Hematopoietic multipotent progenitor cell (in vitro differentiated cells): ENCODE measurements around the gene SC5D. TPM values are rescaled to one million over a fixed set of nuclear protein-coding genes. Genes with fewer than 3 reads are reported as not detected.
A peak's percentile ranks its signal among the peaks of the same experiment; 100 is the strongest.

ENCODE experiments used
- DNase-seq, 3 donors: peaks; one replicate each; pipeline ENCODE4 v3.0.0-alpha.2; 2011 to 2015; ENCODE audit warnings: low read depth in 2 of 3, low spot score in 2 of 3
- total RNA-seq: library from RNA; depleted of rRNA; stranded (reverse); fragments of >200 nt; gene quantifications from one replicate; pipeline ENCODE4 v1.2.3, GENCODE V29; 2012

Gene SC5D
- total RNA-seq, 1 donor, result 24.8 TPM

DNA sequence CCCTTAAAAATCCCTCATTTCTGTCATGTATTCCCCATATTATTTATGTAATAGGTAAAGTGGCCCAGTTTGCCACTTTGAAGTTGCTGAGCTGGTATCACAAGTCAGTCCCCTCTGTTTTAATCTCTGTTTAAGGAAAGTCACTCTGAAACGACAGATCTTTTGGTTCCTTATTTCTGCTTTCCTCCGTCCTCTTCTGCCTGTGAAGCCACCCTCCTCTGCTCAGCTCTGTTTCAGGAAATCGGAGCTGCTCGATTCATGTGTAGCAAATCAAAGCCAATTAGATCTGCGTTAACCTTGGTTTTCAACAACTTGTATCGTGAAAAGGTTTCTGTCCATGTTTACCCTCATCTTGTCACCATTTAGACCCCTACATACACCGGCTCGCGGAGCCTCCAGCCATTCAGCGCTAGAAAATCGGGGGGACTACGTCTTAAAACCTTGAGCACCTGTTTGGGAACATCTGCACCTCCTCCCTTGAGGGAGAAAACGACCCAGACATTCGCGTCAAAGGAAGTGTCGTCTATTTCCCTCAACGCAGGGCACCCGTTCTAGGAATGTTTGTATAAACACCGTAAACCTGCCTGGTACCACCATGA, 576 bp upstream of the SC5D start:
- peak in 2 of 3 donors; percentile 51 to 56 for DNase-seq

DNA sequence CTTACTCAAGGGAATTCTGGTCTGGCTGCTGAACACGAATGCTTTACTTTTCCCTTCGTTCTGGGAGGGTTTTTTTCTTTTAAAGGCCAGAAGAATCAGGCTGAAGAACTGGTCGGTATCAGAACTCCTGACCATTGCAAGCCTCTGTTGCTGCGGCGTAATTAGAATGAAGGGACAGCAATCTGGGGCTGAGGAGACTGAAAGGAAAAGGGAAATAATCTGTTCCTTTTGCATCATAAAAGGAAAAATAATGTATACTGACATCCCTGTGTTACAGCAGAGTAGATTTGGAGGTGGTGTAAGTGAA, 670 bp downstream of the SC5D start:
- no peak for DNase-seq

DNA sequence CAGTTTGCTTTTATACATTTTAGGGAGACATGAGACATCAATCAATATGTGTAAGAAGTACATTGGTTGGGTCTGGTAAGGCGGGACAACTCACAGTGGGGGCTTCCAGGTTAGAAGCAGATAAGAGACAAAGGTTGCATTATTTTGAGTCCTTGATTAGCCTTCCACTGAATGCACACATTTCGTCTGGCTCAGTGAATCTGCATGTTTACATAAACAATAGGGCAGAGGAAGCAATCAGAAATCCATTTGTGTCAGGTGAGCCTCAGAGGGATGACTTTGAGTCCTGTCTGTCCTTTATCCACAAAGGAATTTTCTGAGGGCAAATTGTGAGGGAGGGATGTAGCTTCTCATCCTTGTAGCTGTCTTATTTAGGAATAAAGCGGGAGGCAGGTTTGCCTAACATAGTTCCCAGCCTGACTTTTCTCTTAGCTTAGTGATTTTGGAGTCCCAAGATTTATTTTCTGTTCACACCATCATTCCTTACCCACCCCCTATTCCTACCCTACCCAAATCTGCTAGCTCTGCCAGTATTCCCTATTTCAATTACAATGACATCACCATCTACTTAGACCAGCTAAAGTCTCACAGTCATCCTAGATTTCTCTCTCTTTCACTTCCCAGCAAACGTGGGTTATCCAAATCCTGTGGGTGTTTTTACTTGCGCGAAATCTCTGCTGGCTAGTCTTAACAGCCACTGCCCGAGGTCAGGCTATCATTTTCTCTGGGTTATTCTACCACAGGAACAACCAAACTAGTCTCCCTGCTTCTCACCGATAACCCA, 2.9 kb downstream of the SC5D start:
- no peak for DNase-seq

DNA sequence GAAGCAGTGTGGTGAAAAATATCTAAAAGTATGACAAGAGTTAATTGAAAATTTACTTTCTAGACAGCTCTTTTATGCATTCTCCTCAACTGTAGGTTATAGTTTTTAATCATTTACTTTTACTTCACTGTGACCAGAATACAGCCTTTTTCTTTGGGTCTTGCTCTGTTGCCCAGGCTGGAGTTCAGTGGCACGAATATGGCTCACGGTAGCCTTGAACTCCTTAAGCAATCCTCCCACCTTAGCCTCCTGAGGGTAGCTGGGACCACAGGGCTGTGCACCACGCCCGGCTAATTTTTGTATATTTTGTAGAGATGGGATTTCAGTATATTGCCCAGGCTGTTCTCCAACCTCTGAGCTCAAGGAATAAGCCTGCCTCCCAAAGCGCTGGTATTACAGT, 5.3 kb downstream of the SC5D start:
- DNase-seq, result no peak

DNA sequence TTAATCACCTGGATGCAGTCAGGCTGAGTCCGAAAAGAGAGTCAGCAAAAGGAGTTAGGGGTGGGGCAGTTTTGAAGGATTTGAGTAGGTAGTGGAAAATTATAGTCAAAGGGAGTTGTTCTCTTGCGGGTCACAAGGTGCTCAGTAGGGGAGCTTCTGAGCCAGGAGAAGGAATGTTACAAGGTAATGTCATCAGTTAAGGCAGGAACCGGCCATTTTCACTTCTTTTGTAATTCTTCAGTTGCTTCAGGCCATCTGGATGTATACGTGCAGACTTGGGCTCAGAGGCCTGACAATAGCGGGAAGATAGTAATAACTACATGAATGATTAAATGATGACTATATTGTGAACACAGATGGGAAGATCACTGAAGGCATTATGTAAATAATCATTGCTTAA, 6.2 kb downstream of the SC5D start:
- no peak for DNase-seq

DNA sequence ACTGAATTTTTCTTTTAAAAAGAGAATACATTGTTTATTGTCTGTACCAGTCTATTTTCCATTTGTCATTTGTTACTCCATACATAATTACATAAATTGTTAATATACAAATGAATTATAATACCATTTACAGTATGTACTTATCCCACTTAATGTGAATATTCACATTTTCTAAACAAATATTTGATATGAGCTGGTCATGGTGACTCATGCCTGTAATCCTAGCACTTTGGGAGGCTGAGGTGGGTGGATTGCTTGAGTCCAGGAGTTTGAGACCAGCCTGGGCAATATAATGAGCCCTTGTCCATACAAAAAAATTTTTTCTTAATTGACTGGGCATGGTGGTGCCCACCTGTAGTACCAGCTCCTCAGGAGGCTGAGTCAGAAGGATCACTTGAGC, 6.8 kb downstream of the SC5D start:
- DNase-seq, result no peak

DNA sequence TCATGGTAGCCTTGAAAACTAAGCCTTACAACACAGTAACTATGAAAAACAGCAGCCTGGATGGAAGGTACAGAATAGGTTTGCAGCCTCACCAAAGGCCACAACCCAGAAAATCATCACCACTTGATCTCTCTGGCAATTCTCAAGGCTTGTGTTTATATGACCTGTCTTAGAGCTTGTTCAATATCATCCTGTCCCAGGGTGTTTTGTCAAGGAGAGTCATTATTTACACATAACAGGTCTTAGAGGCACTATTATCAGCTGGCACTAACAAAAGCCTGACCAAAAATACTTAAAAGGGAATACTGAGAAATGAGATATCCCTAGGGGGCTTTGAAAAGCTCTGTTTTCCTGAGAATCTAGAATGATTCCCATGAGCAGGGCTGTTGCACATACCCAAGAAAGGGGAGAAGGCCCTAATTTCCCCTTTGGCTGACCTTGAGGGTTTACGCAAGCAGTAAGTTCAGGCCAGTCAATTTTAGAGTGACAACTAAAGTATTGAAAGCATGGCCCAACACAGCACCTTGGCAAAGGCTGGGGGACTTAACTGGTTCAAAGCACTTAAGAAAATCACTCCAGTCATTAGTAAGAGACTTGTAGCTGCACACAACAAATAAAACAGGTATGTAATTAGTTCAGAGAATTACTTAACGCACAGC, 7.9 kb downstream of the SC5D start:
- no peak for DNase-seq

DNA sequence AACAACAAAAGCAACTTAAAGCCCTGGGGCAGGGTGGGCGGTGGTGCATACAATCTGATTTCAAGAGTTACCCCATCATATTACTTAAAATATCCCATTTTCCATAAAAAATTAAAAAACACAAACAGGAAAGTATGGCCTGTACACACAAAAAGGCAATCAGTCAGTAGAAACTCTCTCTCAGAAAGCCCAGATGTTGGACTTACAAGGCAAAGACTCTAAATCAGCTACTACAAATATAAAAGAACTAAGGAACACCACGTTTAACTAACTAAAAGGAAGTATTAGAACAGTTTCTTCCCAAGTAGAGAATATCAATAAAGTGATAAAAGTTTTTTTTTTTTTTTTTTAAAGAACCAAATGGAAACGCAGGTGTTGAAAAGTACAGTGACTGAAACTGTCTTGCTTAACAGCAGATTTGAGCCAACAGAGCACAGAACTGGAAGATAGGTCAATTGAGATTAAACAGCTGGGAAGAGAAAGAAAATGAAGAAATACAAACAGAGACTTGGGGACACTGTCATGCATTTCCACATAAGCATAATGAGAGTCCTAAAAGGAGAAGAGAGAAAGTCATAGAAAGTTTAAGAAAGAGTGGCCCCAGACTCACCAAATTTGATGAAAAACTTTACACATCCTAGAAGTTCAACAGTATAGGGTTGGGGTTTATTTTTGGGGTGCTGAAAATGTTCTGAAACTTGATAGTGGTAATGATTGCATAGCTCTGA, 8.6 kb downstream of the SC5D start:
- DNase-seq, result no peak

DNA sequence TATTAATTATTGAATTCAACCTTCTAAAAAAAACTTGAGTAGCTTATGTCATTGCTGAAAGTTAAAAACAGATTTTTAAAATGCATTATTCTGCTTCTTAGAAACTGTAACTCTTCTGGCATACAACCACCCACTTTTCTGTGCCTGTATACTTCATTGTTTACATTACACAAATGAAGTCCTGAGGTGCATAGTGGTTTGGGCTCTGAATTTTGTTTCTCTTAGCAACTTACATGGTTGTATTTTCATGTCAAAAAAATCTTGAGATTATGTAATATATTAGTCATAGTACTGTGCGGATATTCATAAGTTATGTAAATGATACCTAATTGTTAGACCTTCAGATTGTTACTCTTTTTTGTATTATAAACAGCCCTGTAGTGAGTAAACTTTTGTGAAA, 12.2 kb downstream of the SC5D start:
- no peak for DNase-seq

DNA sequence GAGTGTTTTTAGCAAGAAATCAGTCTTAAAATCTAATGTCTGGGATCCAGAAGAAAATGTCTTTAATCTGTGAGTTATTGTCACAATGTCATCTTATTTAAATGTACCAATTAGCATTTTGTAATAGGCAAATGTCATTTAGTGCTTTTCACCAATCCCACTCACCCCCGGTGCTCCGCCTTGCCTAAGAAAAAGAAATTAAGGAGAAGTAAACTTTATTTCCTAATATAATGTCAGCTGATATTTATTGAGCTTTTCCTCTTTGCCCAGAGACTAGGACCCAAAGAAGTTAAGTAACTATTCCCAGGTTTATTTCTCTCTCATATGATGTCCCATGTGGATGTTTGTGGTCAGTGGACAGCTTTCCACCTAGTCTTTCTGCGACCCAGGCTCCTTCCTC, 16.2 kb downstream of the SC5D start:
- no peak for DNase-seq

DNA sequence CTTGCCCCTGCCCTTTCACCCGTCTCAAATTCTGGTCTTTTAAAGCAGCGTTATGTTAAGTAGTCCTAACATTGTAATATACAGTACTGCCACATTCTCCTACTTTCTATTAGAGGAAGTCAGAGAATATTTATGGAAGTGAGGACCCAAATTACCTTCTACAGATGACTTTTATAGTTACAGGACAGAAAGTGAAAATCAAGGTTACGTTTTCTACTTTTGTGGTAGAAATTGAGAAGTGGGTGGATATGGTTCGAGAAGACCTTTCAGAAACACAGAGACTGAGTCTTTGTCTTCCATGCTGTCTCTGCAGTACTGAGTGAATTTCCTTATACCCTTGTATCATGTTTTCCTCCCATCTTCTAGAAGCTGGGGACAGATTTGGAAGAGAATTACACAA, 17.1 kb downstream of the SC5D start:
- DNase-seq, result no peak

DNA sequence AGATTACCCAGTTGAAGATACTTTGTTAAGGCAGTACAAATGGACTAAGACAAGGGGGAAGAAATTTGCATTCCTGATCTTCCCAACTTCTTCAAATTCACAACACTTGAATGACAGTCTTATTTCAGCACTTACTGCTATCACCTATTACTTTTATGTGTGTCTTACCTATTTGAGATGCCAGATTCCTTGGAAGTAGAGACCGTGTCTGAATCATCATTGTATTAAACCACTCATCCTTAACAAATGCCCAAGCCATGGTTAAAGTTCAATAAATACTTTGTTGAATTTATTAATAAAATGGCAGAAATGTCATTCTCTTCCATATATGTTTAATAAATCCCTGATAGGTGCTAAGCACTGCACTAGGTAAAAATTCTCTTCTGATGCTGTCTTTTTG, 18.3 kb downstream of the SC5D start:
- DNase-seq, result no peak

DNA sequence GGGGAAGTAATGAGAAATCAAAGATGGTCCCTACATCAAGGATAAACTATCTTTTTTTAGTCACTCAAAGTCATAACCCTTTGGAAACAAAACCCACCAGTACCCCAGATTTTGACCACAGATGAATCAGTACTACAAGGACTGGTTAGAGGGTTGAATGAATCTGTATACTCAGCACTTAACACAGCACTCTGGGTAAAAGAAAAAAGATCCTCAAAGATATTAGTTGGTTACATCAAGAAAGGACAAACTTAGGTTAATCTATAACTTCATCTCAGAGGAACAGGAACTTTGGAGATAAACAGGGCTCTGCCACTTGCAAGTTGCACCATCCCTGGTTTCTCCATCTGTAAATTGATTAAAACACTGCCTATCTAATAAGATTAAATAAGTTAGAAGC, 18.8 kb downstream of the SC5D start:
- no peak for DNase-seq

DNA sequence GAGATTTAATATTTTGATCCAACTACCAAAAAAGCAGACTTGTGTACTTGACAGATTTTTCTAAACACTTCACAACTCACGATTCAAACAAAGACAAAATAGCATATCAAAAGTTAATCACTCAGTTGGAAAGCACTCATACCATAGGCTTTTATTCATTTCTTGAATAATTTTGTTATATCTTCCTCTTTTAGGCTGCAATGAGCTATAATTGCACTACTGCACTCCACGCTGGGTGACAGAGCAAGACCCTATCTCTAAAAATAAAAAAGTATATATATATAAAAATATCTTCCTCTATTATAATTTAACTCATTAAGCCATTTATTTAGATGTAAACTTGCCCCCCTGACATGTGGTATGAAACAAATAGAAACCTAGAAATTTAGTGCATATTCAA, 19.9 kb downstream of the SC5D start:
- no peak for DNase-seq

DNA sequence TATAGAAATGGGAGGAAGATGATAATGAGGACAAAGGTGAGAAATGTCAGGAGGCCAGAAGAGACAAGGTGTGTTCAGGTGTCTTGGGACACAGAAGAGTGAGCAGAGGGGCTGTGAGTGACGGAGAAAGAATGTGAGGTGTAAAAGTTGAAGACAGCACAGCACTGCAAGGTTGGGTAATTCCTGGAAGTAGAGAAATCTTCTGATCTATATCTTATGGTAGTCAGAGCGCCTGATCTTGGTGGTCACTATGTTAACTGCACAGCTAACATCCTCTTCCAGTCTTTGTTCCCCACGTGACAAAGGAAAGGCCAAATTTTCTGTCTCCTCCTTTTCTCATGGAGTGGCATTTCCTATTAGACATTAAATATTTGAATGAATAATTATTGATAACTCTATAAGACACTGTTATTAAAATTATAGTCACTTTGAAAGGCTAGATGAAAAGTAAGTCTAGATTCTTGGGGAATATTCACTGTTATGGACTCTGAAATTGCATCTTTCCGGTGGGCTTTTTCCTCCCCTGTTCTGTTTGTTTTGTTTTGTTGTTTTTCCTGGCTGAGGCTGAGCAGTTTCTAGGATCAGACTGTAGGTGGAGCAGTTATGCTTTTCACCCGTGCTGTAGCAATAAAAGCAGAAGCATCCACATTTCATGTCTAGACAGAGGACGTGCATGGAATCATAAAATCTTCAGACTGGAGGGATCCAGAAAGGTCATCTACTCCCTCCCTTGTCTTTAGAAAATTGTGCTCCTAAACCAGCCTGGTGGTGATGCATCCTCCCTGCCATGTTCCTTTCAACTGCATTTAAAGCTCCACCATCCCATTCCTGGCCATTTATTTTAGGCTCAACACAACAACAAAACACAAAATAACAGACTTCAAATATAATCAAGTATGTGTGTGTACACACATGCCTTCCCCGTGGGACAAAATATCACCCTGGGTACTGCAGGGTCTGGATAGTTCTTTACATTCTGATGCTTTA, 26.6 kb downstream of the SC5D start:
- DNase-seq, result peak in 2 of 3 donors; percentile 57 to 74

DNA sequence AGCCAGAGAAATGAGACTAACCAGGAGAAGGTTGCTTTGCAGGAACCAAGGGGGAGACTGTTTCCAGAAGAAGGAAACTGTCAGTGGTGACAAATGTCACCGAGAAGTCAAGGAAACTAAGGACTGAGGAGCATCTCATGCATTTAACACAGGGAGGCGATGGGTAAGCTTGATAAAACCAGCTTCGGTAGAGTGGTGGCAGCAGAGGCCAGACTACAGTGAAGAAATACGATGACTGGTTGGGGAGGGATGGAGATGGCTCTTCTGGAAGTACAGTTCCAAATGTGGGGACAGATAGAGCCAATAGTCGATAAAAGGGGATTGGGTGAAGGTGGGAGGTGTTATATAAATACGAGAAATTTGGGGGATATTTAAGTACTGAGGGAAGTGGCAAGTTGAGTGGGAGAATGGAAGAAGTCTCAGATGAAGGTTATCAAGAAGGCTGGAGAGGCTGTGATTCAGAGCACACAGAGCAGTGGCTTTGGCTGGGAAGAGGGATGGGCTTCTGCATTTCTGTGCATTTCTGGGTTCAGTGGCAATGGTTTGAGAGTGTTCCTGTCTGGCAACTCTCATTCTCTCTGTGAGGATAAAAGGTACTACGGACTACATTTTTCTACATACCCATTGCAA, 29.2 kb downstream of the SC5D start:
- peak in 2 of 3 donors; percentile 41 to 49 for DNase-seq

DNA sequence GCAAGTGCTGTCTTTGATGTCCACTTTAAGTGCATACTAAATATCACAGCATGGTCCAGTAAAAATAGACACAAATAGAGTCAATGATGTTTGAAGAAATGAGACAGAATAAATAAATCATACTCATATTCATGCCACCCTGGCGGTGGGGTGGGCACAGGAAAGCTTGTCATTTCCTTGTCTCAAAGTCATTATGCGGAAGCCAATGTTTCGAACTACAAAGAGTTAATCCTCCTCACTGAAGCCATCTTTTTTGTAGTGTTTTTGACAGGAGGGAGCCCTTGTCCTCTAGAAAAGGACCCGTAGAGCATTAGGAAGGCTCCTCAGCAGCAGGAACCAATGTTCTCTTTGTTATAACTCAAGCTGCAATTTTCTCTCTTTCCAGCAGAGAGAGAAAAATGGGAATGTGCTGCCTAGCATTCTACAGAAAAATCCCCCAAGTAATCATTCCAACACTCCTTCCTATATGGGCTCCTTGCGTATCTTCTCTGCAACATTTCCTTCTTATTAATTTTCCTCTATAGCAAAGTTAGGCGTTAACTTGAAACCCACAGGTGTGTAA, 30.6 kb downstream of the SC5D start:
- DNase-seq, result peak in 2 of 3 donors; percentile 22 to 52

DNA sequence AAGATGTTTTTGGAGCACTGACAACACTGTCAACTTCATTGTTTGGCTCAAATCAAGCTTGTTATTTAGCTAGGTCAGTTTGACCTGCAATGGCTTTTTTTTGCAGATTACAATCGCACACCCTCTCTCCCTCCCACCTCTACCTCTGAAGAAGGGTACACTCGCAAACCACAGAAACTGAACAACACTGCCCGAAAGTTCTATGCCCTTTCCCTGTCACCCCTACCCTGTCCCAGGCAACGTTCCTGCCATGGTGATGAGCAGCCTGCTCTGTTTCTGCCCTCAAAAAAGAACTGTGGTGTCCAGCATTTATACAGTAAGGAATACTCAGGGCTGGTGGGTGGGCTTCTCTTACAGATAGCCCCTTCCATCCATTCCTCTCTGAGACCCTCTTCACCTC, 33.7 kb downstream of the SC5D start:
- no peak for DNase-seq

DNA sequence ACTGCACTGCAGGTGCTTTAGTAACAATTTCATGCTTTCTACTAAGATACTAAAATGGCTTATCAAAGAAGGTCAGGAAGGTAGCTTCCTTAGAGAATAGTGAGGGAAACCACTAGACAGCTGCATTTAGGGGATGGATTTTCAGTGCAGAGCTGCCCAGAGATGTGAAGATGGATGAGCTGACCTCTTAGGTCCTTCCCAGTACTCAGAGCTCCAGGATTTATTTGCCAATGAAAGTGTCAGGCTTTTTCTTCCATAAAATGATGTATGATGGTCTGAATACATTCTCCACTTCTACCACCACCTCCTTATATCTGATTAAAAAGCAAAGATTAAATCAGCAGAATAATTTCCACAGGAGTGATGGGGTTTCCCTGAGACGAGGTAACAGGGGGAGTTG, 35.0 kb downstream of the SC5D start:
- DNase-seq, result no peak
